Measurements from ENCODE around the gene ANKRD11.
A peak's percentile ranks its signal among the peaks of the same experiment; 100 is the strongest.

Gene ANKRD11

GRCh38 chr16:89293276-89294143 lies 196.9 kb downstream of the ANKRD11 start:
- no peak for ATAC-seq

- ATAC-seq: no peak
Observed at GRCh38 chr16:89292443-89293078, 197.8 kb downstream of the ANKRD11 start.

GRCh38 chr16:89291776-89292175 lies 198.6 kb downstream of the ANKRD11 start:
- ATAC-seq: no peak

GRCh38 chr16:89291363-89291762 lies 199.0 kb downstream of the ANKRD11 start:
- no peak for ATAC-seq

- no peak for ATAC-seq
Observed at GRCh38 chr16:89290887-89291286, 199.5 kb downstream of the ANKRD11 start.

GRCh38 chr16:89290472-89290871 lies 199.9 kb downstream of the ANKRD11 start:
- no peak for ATAC-seq

- ATAC-seq: peak; percentile 89 to 91
Observed at GRCh38 chr16:89289428-89290395, 200.6 kb downstream of the ANKRD11 start.

- no peak for ATAC-seq
Observed at GRCh38 chr16:89288966-89289365, 201.4 kb downstream of the ANKRD11 start.

- ATAC-seq: no peak
Observed at GRCh38 chr16:89288577-89288844, 201.8 kb downstream of the ANKRD11 start.

GRCh38 chr16:89287777-89288576 lies 202.4 kb downstream of the ANKRD11 start:
- no peak for ATAC-seq

GRCh38 chr16:89286096-89286495 lies 204.3 kb downstream of the ANKRD11 start:
- no peak for ATAC-seq

GRCh38 chr16:89285381-89285780 lies 205.0 kb downstream of the ANKRD11 start:
- no peak for ATAC-seq

- no peak for ATAC-seq
Observed at GRCh38 chr16:89283449-89283848, 206.9 kb downstream of the ANKRD11 start.

GRCh38 chr16:89282523-89282922 lies 207.8 kb downstream of the ANKRD11 start:
- ATAC-seq: no peak

GRCh38 chr16:89281829-89282228 lies 208.5 kb downstream of the ANKRD11 start:
- ATAC-seq: no peak

- ATAC-seq: no peak
Observed at GRCh38 chr16:89281189-89281577, 209.2 kb downstream of the ANKRD11 start.

GRCh38 chr16:89280546-89281188 lies 209.7 kb downstream of the ANKRD11 start:
- ATAC-seq: no peak

GRCh38 chr16:89279666-89280481 lies 210.5 kb downstream of the ANKRD11 start:
- no peak for ATAC-seq

GRCh38 chr16:89278441-89279240 lies 211.7 kb downstream of the ANKRD11 start:
- ATAC-seq: no peak
